Skeletal muscle satellite cell (primary cell): ENCODE results near the gene SCGB1D1.
"Not testable (repeated sequence)": the region's sequence is repeated elsewhere in the genome, so short reads cannot be mapped to it uniquely, and the experiment has no call there.

Experiments
- H3K27me3 ChIP-seq: 2 replicates; pipeline ENCODE4 v1.7.0; 2013; ENCODE audit warnings: low read length; ENCODE audit not compliant: control insufficient read depth, insufficient read depth
- H3K36me3 ChIP-seq: 2 replicates; pipeline ENCODE4 v1.7.0; 2013; ENCODE audit warnings: mild to moderate bottlenecking, control low read depth, low read length; ENCODE audit not compliant: insufficient read depth
- H3K4me1 ChIP-seq: 2 replicates; pipeline ENCODE4 v1.7.0; 2013; ENCODE audit warnings: low read length; ENCODE audit not compliant: control insufficient read depth, insufficient read depth
- H3K4me2 ChIP-seq: 2 replicates; pipeline ENCODE4 v1.7.0; 2013; ENCODE audit warnings: mild to moderate bottlenecking, low read length
- H3K4me3 ChIP-seq: 2 replicates; pipeline ENCODE4 v1.7.0; 2013; ENCODE audit warnings: low read length
- H3K9ac ChIP-seq: 2 replicates; pipeline ENCODE4 v1.7.0; 2013; ENCODE audit warnings: mild to moderate bottlenecking, low read depth, low read length, moderate library complexity
- H3K9me3 ChIP-seq: replicated peaks from 2 replicates; pipeline ENCODE4 v1.7.0; 2013; ENCODE audit warnings: mild to moderate bottlenecking, control low read depth, low read length

Gene SCGB1D1

DNA sequence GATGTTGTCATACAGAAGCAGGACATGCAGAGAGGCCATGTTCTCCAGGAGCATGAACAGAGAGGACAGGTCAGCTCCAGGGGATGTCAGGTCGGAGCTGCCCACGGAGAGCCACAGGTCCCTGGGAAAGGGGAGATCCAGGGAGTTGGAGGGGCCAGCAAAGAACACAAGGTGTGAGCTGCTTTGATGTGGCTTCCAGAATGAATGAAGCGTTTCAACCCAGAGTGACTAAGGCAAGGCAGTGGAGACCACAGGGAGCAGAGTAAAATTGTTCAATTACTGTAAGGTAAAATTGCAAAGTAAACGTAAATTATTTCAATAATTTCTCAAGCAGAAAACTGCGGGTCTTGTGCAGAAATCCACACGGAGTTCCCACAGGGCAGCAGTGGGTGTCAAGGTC lies 12.9 kb downstream of the SCGB1D1 start:
- no peak overlapping the region for H3K4me3 ChIP-seq
- H3K36me3 ChIP-seq: no peaks in the 10 kb centered on the region
- peaks cover 52% of the 10 kb centered on the region for H3K27me3 ChIP-seq
- H3K9ac ChIP-seq: no peak overlapping the region
- H3K4me1 ChIP-seq: no peaks in the 10 kb centered on the region
- no peak overlapping the region for H3K4me2 ChIP-seq
- H3K9me3 ChIP-seq: no peaks in the 10 kb centered on the region

DNA sequence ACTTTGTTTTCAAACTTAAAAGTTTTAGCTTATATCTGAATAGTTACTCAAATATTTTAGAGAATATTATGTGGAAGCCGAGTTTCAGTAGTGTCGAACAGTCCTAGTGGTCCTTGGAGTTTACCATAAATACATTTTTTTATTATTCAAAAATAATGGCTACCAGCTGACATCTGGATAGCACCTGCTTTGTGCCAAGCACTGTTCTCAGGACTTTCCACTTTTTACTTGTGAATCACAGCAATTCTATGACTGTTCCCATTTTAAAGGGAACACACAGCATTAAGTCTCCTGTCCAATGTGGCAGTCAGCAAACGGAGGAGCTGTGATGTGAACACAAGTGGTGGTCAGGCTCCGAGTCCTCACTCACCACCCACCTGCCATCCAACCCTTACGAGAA lies 14.4 kb downstream of the SCGB1D1 start:
- Histone ChIP-seq H3K9me3 (no peaks in the 10 kb centered on the region), H3K27me3 (peaks cover 50% of the 10 kb centered on the region), H3K9ac (no peak overlapping the region), H3K4me2 (no peak overlapping the region), H3K4me1 (no peaks in the 10 kb centered on the region), H3K36me3 (no peaks in the 10 kb centered on the region), H3K4me3 (no peak overlapping the region)

DNA sequence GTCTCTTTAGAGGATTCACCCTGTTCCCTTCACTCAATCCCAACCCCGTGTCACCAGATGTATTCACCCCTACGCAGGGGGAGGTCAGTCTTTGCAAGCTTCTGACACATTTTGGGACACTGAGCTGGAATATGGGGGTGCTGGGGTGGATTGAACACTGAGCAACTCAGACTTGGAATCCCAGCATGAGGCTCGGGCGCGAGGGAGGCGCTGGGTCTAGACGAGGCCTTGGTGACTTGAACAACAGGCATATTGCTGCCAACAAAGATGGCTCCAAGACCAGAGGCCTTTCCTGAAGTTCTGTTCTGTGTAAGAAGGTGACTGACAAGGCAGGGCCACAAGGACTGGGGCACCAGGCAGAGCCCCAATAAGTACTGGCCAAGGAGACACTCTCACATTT lies 15.4 kb downstream of the SCGB1D1 start:
- Histone ChIP-seq H3K9ac (no peak overlapping the region), H3K27me3 (peaks cover 45% of the 10 kb centered on the region), H3K4me2 (no peak overlapping the region), H3K4me3 (no peak overlapping the region), H3K4me1 (no peaks in the 10 kb centered on the region), H3K36me3 (no peaks in the 10 kb centered on the region), H3K9me3 (no peaks in the 10 kb centered on the region)

DNA sequence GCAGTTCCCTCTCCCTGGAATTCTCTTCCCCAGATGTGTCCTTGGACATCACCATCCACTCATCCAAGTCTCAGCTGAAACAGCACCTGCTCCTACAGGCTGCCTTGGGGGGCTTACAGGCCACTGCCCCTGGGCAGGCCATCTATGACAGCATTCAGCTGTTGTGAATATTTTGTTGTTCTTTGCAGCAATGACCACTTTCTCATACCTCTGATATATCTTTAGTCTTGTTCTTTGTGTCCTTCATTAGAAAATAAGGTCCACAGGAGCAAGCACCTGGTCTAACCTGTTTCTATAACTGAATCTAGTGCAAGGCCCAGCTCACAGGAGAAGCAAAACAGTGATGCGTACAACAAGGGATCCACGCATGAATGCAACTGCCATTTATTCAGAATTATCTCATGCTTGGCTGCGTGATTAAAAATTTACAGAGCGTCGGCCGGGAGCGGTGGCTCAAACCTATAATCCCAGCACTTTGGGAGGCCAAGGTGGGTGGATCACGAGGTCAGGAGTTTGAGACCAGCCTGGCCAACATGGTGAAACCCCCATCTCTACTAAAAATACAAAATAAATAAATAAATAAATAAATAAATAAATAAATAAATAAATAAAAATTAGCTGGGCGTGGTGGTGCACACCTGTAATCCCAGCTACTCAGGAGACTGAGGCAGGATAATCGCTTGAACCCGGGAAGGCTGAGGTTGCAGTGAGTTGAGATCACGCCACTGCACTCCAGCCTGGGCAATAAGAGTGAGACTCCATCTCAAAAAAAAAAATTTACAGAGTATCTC lies 16.5 kb downstream of the SCGB1D1 start:
- peaks cover 39% of the 10 kb centered on the region for H3K27me3 ChIP-seq
- H3K4me2 ChIP-seq: not testable (repeated sequence)

DNA sequence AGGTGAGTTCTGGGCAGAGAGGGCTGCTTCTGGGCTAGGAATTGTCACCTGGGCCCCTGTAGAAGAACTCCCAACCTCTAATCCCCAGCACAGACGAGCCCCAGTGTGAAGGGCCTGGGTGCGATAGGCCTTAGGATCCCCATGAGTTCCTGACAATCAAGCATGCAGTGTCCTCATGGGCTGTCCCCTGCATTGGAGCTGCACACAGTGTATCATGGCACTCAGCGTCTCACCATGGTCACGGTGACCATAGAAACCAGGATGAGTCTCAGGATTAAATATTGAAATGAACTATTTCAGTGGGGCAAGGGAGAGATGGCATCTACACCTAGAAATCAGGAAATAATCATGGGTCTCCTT lies 18.7 kb downstream of the SCGB1D1 start:
- no peak overlapping the region for H3K4me2 ChIP-seq
- H3K36me3 ChIP-seq: no peaks in the 10 kb centered on the region
- no peaks in the 10 kb centered on the region for H3K9me3 ChIP-seq
- no peak overlapping the region for H3K9ac ChIP-seq
- H3K27me3 ChIP-seq: peaks cover 23% of the 10 kb centered on the region
- H3K4me1 ChIP-seq: no peaks in the 10 kb centered on the region
- H3K4me3 ChIP-seq: no peak overlapping the region

More for the DNA sequence above, 16.5 kb downstream of the SCGB1D1 start:
- not testable (repeated sequence) for H3K4me1 ChIP-seq, H3K4me3 ChIP-seq, H3K36me3 ChIP-seq, H3K9me3 ChIP-seq, H3K9ac ChIP-seq

DNA sequence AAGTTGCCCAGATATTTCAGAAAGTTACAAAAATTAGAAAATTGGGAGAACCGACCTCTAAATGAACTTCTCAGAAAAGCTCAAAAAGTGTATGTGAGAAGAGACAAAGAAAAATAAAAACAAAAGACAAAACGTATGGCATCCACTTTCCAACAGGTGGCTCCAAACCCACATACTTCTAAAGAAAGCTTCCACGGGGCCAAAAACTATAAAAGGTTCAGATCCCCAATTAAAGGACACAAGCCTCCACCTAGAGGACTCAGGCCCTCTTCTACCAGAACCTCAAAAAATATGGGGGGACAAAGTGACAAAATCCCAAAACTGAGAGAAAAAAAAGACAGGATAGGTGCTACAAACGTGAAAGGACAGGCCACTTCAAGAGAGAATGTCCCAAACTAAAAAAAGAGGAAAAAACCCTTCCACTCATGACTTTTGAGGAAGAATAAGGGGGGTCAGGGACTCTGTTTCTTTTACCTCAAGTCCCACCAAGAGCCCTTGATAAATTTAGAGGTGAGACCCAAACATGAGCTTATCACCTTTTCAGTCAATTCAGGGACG lies 27.3 kb downstream of the SCGB1D1 start:
- H3K4me3 ChIP-seq: no peak overlapping the region
- H3K9me3 ChIP-seq: peaks cover 3% of the 10 kb centered on the region

DNA sequence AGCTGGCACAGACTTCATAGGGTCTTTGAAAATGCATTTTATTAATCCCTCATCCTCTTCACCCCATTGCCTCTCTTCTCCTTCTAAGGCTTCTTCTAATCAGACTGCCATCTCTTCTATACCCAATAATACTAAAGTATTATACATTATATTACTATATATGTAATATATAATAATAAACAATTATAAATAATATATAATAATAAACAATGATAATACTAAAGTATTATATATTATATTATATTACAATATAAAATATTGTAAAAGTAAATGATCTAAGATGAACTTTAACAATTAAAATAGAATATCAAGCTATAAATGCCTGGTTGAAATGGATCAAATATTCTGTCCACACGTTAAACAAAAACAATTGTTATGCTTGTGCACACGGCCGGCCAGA lies 31.5 kb downstream of the SCGB1D1 start:
- Histone ChIP-seq H3K27me3 (peaks cover 8% of the 10 kb centered on the region), H3K4me2 (no peak overlapping the region), H3K4me1 (no peaks in the 10 kb centered on the region), H3K9me3 (peaks cover 13% of the 10 kb centered on the region), H3K36me3 (no peaks in the 10 kb centered on the region), H3K9ac (no peak overlapping the region), H3K4me3 (no peak overlapping the region)

More for the DNA sequence above, 27.3 kb downstream of the SCGB1D1 start:
- no peak overlapping the region for H3K4me2 ChIP-seq
- H3K9ac ChIP-seq: no peak overlapping the region
- peaks cover 26% of the 10 kb centered on the region for H3K27me3 ChIP-seq
- H3K4me1 ChIP-seq: no peaks in the 10 kb centered on the region
- H3K36me3 ChIP-seq: no peaks in the 10 kb centered on the region

DNA sequence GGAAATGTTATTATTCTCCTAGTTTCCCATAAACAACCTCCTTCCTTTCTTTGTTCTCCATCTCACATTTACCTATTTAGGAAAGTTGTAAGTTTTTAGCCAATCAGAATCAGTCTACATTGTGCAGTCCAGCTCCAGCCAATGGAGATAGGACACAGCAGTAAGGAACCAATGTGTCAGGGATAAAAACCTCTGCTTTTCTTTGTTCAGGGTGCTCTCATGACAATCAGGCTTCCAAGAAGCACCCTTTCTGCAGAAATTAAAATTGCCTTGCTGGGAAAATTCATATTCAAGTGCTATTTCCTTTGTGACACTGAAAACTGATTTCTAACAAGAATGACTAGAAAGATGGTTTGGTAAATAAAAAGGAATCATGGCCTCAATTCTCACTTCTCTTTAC lies 33.1 kb downstream of the SCGB1D1 start:
- Histone ChIP-seq H3K4me3 (no peak overlapping the region), H3K36me3 (no peaks in the 10 kb centered on the region), H3K4me2 (no peak overlapping the region), H3K4me1 (no peaks in the 10 kb centered on the region), H3K9me3 (peaks cover 13% of the 10 kb centered on the region), H3K27me3 (no peaks in the 10 kb centered on the region), H3K9ac (no peak overlapping the region)

DNA sequence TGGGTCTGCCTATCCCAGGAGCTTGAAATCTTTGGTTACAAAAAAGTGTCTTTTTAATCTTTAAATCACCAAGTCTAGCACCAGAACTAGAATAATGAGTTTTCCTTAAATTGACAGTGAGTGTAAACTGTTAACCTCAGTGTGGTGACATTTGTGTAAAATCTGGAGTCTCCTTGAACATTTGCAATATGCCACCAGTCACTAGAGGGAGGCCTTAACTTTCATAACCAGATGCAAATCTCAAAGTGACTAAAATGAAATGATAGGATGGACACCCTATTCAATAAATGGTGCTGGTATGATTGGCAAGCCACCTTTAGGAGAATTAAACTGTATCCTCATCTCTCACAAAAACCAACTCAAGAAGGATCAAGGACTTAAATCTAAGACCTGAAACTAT lies 43.7 kb downstream of the SCGB1D1 start:
- Histone ChIP-seq H3K9me3 (no peaks in the 10 kb centered on the region), H3K4me1 (no peaks in the 10 kb centered on the region), H3K9ac (no peak overlapping the region), H3K36me3 (no peaks in the 10 kb centered on the region), H3K27me3 (peaks cover 56% of the 10 kb centered on the region), H3K4me3 (no peak overlapping the region), H3K4me2 (no peak overlapping the region)

DNA sequence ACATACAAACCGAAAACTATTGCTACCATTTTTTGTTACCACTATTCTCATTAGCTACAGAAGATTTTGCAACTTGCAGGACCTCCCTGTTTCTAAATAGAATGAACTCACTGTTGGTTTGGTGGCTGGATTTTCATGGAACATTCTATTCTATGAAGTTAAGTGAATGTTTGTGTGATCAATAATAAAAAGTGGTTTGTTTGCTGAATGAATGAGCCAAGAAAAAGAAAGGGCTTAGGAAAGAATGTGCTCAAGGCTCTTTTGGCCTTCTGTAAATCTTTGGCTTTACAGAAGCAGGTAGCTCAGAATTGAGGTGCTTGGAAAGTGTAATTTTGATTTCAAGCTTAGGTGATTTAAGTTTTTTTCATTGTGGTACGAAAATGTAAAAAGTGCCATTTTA lies 46.2 kb downstream of the SCGB1D1 start:
- no peak overlapping the region for H3K4me3 ChIP-seq
- no peak overlapping the region for H3K9ac ChIP-seq
- H3K4me1 ChIP-seq: no peaks in the 10 kb centered on the region
- H3K27me3 ChIP-seq: peaks cover 57% of the 10 kb centered on the region
- H3K4me2 ChIP-seq: no peak overlapping the region
- no peaks in the 10 kb centered on the region for H3K36me3 ChIP-seq
- no peaks in the 10 kb centered on the region for H3K9me3 ChIP-seq

DNA sequence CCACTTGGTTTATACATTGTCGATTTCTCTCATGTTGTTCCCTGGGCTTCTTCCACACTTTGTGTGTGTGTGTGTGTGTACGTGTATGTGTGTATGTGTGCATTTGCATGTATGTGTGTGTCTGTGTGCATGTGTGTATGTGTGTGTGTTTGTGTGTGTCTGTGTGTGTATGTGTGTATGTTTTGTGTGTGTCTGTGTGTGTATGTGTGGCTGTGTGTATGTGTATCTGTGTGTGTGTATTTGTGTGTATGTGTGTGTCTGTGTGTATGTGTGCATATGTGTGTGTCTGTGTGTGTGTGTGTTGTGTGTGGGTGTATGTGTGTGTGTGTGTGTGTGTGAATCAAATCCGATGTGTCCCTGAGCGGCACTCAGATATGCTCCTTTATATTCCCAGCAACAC lies 47.5 kb downstream of the SCGB1D1 start:
- Histone ChIP-seq H3K4me1 (no peaks in the 10 kb centered on the region), H3K9me3 (no peaks in the 10 kb centered on the region), H3K4me2 (no peak overlapping the region), H3K27me3 (peaks cover 56% of the 10 kb centered on the region), H3K9ac (no peak overlapping the region), H3K36me3 (no peaks in the 10 kb centered on the region), H3K4me3 (no peak overlapping the region)

DNA sequence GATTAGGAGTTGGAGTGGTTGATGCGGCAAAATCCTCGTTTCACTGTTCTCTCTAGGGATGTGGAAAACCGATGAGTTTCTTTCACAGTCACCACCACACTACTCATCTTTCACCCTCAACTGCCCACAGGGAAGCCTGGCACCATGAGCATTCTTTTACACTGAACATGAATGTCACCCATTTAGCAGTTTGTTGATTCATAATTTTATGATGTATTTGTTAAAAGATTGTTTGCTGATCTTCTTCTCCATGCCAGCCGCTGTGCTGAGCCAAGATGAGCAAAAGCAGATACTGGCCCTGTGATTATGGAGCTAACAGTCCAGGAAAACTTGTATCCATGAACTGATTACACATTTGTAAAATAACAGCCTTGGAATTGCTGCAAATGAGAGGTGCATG lies 48.1 kb downstream of the SCGB1D1 start:
- Histone ChIP-seq H3K4me3 (no peak overlapping the region), H3K27me3 (peaks cover 54% of the 10 kb centered on the region), H3K36me3 (no peaks in the 10 kb centered on the region), H3K4me1 (no peaks in the 10 kb centered on the region), H3K9ac (no peak overlapping the region), H3K4me2 (no peak overlapping the region), H3K9me3 (no peaks in the 10 kb centered on the region)
